SKM-1 (cell line): ENCODE results near the gene HCFC1.

ENCODE experiments used
- DNase-seq: peaks from one replicate; lab custom pipeline; 2025; ENCODE audit not compliant: unreplicated experiment; lab: John Stamatoyannopoulos, UW

Gene HCFC1

DNA sequence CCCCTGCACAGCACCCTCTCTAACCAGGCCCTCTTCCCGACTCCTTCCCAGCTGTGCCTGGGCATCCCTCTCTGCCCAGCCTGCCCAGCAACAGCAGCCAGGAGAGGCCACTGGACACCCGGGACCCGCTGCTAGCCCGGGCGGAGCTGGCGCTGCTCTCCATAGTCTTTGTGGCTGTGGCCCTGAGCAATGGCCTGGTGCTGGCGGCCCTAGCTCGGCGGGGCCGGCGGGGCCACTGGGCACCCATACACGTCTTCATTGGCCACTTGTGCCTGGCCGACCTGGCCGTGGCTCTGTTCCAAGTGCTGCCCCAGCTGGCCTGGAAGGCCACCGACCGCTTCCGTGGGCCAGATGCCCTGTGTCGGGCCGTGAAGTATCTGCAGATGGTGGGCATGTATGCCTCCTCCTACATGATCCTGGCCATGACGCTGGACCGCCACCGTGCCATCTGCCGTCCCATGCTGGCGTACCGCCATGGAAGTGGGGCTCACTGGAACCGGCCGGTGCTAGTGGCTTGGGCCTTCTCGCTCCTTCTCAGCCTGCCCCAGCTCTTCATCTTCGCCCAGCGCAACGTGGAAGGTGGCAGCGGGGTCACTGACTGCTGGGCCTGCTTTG is 66.0 kb downstream of the HCFC1 start:
- no peak for DNase-seq

DNA sequence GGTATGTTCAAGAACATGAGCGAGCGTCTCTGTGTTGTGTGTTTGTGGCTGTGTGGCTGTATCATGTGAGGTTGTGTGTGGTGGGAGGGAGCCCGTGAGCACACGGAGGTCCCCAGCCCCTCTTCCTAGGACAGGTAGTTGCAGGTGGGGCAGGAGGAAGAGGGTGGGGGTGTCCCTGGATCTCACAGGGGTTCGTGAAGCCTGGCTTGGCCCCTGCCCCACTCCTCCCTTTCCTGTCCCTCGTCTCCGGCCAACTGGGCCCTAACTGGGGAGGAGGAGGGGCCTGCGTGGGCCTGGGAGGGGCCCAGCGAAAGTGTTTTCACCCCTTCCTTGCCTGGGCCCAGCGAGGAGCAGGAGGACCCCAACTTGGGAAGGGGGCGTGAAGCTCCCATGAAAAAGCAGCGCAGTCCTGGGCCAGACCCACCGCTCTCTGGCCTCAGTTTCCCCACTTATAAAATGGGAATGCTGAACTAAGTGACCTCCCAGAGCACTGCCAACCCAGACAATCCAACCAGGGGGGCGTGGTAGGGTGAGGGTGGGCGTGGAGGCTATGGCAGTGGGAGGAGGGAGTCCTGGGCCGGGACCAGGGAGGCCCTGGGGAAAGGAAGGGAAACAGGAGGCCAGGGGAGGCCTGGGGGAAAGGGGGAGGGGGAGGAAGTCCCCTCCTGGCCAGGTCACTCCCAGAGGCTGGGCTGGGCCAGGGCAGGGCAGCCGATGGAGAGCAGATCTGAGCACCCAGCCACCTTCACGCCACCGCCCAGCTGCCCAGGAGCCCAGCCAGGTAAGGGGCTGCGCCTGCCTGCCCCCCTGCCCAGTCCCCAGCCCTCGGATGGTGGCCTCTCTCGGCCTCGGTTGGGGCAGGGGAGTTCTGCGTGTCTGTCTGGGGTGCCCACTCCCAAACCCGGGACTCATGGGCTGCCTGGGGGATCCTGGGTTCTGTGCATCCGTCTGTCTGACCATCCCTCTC is 67.3 kb downstream of the HCFC1 start, which contains the start of gene AVPR2:
Gene AVPR2 (plus strand): TSS at position 683 of the 967 bp plus-strand sequence. CDS start 473 bp downstream, outside the sequence.
- DNase-seq, result no peak

DNA sequence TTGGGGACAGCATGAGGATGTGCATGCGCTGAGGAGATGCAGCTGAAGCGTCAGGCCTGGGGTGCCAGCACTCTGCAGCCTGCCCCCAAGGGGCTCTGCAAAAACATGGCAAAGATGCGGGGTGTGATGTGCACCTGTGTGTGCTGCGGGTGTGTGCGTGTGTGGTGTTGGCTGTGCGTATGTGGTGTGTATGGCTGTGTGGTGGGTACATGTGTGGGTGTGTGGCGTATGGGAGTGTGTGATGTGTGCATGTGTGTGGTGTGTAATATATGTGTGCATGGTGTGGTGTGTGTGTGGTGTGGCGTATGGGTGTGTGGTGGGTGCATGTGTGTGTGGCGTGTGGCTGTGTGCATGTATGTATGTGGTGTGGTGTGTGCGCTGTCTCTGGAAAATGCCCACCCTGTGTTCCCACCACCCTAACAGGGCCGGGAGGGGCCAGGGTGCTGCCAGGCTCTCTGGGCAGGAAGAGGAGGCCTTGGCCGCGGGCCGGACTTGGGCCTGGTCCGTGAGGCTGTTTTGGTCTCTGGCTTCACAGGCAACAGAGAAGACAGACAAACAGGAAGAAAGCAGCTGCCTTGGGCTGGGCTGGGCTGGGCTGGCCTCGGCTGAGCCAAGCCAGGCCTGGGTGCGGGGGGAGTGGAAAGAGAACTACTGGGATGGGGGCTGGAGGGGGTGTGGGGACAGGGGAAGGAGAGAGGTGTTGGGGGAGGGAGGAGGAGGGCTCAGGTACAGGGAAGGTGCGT is 68.2 kb downstream of the HCFC1 start:
- no peak for DNase-seq

DNA sequence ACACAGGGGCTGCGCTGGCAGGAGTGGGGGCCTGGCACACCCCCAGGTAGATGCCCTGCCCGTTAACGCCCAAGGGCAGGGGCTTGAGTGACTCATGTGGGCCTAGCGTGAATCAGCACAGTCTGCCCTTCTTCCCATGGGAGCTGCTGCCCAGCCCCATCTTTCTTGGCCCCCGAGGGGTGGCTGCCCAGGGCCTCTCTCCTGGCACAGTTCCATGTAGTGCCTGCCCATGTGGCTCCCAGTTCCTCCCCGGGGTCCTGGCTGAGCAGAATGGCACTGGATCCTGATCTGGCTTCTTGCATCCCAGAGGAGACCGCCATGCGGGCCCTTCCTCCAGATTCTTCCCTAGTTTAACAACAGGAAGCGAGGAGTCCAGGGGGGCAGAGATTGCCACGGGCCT is 69.2 kb downstream of the HCFC1 start:
- no peak for DNase-seq

DNA sequence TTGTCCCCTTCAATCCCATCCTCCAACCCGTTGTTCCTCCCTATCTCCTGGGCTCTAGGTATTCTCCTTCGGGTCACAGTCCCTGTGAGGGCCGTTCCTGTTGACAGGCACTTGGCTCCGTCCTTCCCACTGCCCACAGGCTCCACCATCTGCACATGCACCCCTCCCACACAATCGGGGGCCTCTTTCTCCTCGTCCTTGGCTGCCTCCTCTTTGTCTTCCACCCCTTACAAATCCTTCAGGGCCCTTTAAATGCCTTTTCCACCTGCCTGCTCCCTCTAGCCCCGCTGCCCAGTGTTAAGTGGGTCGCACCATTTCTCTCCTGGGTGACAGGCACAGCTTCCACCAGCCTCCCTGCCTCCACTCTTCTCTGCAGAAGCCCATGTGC is 69.9 kb downstream of the HCFC1 start:
- DNase-seq, result no peak

DNA sequence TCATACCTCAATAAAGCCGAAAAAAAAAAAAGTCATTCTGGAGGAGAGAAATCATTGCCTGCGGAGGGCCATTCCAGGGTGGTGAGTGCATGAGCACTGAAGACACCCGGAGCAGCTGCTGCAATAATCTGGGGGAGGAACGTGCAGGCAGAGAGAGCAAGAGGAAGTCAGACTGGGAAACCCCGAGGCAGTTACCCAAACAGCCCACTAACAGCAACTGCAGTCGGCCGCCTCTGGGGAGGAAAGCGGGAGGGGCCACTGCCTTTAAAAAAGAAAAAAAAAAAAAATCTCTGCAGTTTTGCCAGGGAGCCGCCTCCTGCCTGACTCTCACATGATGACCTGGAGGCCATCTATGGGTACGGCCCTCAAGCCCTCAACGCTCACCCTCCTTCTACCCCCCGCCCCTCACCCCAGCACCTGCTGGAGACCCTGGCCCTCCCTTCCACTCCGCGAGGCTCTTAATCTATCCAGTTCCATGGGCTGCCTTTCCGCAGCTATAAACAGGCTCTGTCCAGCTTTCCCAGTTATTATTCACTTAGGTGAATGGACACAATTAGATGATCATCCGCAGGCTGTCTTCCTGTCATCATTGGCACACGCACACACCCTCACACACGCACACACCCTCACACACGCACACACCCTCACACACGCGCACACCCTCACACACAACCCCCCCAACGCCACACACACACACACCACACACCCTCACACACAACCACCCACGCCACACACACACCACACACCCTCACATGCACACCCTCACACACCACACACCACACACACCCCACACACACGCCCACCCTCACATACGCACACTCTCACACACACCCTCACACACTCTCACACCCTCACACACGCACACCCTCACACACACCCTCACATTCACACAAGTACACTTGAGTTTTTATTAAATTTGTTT is 70.5 kb downstream of the HCFC1 start:
- peak; percentile 50 for DNase-seq

GRCh38 chrX:153897899-153898298 is 73.7 kb downstream of the HCFC1 start:
- no peak for DNase-seq
